Inferior parietal cortex (tissue), 1 donor: ENCODE data around the gene LYRM4.

Experiments used
- DNase-seq: peaks from one replicate; pipeline ENCODE4 v3.0.0-alpha.2; 2016; ENCODE audit errors: extremely low spot score

The LYRM4 gene

DNA sequence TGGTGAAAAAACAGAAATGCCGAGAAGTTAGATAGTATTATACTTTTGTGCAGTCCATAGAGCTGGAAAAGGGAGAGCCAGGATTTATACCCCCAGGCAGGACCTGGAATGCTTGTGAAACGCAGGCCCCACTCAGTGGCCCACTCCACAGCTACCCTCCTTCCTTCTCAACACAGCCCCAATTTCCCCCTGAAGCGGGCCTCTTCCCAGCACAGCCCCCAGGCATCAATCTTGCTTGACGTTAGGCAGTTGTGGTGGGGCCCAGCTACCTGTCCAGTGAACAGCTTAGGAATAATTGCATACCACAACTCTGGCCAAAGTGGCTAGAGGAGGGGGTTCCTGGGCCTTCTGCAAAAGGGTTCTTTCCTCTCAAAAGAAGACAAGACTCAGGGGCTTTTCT, 114.4 kb downstream of the LYRM4 start:
- DNase-seq = no peak

DNA sequence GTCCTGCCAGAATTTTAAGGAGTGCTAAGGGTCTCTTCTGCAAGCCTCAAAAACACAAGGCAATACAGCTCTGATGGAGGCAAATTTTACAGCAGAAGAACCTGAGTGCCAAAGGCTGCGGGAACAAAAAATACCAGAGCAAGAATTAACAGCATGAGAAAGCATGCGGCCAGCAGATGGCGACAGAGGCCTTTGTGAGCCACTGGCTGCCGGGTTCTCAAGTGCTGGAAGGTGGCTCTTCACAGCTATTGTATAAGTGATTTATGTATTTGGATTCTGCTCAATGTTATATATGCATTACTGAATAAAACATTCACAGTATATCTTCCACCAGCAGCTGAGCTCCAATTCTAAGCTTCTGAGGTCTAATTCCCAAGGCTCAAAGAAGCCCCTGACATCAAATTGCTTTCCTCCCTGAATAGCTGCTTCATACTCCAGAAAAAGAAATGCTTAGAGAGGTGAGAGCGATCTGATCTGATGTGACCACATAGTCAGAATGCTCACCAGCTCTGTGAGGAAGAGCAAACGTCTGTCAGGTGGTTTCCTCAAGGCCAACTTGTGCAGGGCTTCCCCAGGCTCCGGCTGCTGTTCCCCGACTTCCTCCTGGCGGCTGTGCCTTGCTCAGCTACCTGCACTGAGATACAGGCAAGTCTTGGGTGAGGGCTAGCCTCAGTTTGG, 117.0 kb downstream of the LYRM4 start:
- peak; percentile 92 for DNase-seq

DNA sequence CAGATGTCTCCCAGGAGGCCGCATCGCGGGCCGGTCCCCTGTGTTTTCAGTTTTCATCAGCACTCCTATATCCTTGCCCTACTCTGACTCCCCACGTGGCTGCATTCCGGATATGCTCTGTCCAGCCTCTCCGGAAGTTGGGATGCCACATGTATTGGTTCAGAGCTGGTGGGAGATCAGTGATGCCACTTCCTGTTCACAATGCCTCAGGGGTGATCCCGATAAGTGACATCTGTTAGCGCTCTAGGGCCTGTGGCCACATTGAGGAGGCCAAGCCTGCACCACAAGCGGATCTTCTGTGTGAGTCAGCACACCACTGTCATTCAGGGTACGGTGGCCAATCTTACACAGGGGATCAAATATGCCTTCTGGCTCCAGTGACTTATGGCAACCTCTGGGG, 117.8 kb downstream of the LYRM4 start:
- no peak for DNase-seq

DNA sequence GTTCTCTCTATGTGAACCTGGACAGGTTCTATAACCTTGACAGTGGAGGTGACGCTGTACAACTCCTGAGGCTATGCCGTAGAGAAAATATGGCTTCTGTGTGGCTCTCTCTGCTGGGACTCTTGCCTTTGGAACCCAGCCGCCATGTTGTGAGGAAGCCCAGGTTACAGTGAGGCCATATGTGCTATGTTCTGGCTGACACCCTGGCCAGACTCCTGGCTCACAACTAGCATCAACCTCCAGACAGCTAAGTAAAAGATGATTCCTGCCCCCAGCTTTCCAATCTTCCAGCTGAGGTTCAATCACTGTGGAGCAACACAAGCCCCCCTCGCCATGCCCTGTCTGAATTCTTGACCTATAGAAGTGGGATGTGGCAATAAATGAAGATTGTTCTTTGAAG, 118.6 kb downstream of the LYRM4 start:
- no peak for DNase-seq

DNA sequence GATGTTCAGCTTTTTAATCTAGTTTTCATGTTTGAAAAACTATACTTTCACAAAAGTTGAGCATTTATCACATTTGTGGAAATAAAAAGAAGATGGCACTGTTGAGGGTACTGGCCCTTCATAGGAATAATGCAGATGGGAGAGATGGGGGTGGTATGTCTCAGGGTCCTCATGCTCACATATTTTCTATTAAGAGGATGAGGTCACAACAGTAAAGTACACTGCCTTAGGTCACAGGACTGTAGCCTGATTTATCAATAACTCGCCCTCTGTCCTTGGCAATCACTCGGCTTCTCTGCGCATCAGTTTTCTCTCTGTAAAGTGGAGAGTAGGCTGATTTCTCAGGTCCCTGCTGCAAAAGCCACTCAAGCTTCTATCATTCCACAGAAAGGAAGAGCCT, 119.7 kb downstream of the LYRM4 start:
- no peak for DNase-seq

DNA sequence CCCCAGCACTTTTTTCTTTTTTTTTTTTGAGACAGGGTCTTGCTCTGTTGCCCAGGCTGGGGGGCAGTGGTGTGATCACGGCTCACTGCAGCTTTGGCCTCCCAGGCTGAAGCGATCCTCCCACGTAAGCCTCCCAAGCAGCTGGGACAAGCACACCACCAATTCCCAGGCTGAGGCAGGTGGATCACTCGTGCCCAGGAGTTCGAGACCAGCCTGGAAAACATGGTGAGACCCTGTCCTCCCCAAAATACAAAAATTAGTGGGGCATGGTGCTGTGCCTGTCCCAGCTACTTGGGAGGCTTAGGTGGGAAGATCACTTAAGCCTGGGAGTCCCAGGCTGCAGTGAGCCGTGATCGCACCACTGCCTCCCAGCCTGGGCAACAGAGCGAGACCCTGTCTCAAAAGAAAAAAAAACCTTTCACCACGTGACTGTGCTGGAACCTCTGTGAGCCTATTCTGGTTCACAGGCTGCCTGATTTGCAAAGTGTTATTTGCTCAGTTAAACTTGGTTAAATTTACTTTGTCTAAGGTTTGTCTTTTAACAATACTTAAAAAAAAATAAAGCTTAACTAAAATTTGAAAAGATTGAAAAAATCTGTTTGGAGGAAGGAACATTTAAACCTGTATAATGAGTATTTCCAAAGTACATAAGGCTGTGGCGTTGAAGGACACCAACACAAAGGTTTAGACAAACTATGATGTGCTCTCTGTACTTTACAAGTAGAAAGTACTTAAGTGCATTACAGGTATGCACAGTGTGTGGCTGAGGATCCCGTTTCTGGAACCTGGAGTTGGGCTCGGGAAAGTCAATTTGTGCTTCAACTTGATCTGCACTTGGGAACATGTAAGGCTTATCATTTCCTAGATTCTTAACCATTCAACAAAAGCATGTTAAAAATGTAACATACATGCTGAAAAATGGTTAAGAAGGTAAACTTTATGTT, 120.7 kb downstream of the LYRM4 start:
- no peak for DNase-seq

DNA sequence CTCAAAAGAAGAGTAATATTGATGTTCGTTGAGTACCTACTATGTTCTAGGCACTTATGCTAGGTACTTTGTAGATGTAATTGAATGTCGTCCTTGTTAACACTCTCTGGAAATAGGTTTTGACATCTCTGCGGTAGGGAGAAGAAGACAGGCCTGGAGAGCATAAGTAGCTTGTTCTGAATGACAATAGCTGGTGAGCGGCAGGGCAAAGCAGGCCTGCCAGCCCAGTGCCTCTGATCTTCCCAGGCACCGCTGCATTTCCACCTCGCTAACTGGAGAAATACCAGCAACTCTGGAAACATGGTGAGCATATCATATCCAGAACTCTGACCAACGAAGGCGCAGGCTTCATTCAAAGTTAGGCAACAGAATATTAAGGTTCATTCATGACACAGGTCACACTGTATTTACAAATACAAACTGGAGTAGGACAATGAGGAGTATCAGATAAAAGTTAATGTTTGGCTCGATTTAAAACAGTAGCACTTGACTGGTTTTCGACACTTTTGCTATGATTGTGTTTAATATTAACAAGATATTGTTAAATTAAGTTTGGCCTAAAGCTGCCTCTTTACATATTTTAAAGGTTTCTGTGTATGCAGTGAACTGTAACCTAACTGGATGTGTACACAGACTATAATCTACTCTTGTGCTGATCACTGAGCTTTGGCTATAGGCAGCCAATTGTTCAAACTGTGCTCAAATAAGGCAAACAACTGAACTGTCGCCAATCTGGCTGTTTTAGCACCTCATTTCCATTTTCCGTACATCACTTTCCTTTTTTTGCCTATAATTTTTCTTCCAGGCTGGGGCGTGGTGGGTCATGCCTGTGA, 121.5 kb downstream of the LYRM4 start:
- no peak for DNase-seq

DNA sequence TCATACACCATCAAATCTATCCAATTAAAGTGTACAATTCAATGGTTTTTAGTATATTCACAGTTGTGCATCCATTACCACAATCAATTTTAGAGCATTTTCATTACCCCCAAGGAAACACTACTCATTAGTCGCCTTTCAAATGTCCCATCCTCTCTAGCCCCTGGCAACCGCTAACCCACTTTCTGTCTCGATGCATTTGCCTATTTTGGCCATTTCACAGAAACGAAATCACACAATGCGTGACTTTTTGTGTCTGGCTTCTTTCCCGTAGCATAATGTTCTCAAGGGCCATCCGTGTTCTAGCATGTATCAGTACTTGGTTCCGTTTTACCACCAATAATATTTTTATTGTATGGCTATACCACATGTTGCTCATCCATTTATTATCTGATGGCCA, 123.9 kb downstream of the LYRM4 start:
- no peak for DNase-seq

DNA sequence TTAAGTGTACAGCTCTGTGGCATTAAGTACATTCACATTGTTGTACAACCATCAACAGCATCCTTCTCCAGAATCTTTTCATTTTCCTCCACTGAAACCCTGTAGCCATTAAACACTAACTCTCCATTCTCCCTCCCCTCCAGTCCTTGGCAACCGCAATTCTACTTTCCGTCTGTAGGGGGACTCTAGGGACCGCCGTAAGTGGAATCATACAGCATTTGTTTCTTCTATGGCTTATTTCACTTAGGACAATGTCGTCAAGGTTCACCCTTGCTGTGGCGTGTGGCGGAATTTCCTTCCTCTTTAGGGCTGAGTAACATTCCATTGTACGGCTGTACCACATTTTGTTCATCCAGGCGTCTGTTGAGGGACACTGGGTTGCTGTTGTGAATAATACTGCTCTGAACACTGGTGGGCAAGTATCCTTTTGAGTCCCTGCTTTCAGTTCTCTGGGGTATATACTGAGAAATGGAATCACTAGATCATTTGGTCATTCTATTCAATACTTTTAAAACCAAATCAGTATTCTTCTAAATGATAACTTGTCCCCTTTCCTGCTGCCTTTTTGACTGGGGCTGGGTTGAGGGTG, 124.9 kb downstream of the LYRM4 start:
- peak; percentile 38 for DNase-seq

DNA sequence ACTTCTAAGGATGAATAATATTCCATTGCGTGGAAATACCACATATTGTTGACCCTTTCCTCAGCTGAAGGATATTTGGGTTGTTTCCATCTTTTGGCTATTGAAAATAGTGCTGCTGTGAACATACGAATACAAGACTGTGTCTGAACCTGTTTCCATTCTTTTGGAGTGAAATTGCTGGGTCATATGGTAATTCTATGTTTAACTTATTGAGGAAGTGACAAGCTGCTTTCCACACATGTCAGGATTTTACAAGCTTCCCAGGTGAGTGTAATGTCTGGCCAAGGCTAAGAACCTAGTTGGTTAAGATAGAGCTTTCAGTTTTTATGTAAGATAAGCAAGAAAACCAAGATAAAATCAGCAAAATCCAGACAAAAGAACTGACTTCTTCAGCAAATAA, 126.8 kb downstream of the LYRM4 start:
- DNase-seq = no peak

DNA sequence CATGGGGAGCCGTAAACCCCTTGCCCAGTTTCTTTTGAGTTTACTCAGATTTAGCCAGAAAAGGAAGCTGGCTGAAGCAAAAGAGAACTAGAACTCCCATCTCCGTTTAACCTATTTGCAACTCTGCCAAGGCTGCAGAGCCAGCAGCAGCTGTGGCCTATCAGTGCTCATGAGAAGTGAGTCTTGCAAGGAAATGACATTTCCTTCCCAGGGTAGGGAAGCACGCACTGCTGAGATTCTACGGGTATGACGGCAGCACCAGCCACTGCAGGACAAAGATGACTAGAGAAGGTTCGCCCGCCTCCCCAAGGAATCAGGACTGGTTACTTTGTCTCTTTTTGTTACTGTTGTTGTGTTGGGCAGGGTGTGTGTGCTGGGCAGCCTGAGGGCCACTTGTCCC, 128.0 kb downstream of the LYRM4 start:
- peak; percentile 59 for DNase-seq

DNA sequence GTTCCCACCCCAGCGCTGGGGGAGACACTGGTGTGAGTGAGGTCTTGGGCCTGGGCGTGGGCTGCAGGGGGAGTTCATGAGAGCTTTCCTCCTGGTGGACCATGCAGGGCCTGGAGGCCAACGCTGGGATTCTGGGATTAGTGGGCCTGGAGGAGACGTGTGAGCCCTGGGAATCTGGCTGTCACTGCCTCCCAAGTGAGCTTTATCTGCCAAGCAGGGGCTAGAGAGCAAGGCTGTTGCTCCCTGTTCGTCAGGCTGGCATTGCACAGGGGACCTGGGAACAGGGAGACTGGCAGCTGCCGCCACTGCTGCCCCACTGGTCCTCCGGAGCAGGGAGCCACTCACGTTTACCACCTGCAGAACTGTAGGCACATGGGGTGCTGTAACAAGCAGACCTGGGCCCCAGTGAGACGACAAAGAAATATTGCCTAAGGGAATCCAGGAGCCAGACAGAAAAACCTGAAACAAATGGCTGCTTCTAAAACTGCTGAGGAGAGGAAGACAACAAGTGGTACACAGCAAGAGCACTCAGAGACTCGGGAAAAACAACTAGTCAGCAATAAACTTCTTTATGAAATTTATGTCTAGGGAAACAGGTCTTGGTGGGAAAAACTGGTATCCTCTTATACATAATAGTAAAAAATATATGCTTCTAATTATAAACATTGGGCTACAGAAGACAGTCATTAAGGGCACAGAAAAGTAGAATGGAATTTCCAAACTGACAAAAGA, 130.4 kb downstream of the LYRM4 start:
- DNase-seq = no peak

DNA sequence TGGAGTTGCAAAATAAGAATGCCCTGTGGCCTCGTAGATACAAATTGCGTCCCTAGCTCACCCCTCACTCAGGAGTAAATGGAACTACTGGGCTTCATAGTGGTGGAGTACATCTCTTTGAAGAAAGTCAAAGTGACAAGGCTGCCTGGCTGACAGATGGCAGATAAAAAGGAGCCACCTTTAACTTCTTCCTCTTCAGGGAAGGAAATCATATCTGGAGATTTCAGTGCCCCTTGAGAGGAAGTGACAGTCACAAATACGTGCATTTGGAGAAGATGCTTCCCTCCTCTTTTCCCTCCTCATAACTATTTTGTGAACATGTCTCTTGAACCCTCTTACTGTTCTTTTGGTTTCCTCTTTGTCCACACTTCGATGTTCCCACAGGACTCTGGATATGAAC, 132.4 kb downstream of the LYRM4 start:
- no peak for DNase-seq

DNA sequence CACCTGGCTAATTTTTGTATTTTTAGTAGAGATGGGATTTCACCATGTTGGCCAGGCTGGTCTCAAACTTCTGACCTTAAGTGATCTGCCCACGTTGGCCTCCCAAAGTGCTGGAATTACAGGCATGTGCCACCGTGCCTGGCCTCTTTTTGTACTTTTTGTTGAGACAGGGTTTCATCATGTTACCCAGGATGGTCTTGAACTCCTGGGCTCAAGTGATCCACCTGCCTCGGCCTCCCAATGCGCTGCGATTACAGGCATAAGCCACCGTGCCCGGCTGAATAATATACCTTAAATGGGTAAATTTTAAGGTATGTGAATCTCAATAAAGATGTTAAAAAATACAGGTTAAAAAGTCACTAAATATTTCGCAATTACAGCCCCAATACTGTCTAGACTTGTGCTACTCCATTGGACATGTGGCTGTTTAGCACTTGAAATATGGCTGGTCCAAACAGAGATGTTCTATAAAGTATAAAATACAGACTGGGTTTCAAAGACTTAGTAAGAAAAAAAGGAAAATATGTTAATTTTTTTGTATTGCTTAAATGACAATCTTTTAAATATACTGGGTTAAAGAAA, 133.6 kb downstream of the LYRM4 start:
- DNase-seq = no peak

DNA sequence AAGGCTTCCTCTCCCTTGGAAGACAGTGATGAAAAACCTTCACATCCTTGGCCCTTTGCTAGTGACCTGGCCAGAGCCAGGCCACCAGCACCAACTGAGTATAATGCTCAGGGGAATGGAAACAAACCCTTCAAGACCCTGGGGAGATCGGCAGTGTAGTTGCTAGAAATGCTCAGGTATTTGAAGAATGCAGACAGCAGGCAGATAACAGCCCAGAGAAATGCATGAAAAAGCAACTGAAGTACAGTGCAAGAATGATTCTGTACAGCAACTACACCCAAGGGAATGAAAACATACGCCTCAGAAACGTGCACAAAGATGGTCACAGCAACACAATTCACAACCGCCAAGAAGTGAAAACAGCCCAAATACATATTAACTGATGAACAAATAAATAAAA, 134.5 kb downstream of the LYRM4 start:
- DNase-seq = no peak

DNA sequence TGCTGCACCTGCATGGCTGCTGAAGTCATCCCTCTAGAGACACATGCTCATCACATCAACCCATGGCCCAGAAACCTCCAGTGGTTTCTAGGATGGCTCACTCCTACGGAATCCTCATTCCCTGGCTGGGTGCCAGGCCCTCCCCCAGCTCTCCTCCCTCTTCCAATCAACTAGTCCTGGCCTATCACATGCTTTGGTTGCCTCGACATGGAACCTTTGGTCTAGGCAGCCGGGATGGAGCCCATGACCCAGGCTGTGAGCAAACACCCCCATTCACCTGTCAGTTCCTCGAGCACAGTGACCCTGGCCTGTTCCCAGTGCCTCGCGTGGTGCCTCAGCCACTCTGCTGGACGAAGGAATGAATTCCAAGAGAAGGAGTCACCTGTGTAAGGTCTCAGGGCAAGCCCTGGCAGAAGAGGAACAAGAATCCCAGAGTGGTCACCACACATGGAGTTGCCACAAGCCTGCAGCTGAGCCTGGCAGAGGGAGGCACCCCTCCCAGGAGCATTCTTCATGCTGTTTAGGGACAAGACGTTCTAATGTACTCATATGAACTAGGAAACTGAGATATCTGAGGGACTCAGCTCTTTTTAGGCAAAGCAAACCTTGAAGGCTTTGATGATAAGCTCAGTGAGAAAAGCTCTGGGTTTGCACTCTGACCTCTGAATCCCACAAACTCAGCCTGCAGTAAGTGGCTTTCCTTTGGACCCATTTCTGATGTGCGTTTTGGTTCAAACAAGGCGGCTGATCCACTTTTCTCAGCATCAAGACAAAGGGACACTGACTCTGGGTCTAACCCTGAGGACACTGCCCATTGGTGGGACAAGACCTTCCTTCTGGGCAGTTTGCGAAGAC, 135.4 kb downstream of the LYRM4 start:
- DNase-seq = no peak

DNA sequence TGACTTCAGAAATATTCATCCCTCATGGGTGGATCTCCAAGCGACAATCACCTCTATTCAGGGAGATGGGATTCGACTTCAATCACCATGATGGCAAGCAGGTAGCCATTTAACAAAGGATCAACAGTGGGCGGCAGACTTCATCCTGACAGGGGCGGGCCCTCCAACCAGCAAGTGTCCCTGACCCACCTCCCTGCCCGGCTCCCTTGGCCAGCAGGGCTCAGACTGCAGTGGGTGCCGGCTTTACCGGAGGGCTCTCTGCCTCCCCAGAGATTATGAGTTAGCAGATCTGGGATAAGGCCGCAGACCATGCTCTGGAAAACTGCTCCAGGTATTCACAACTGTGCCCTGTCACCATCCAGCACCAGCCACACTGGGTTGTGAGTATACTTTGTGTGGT, 136.2 kb downstream of the LYRM4 start:
- no peak for DNase-seq

DNA sequence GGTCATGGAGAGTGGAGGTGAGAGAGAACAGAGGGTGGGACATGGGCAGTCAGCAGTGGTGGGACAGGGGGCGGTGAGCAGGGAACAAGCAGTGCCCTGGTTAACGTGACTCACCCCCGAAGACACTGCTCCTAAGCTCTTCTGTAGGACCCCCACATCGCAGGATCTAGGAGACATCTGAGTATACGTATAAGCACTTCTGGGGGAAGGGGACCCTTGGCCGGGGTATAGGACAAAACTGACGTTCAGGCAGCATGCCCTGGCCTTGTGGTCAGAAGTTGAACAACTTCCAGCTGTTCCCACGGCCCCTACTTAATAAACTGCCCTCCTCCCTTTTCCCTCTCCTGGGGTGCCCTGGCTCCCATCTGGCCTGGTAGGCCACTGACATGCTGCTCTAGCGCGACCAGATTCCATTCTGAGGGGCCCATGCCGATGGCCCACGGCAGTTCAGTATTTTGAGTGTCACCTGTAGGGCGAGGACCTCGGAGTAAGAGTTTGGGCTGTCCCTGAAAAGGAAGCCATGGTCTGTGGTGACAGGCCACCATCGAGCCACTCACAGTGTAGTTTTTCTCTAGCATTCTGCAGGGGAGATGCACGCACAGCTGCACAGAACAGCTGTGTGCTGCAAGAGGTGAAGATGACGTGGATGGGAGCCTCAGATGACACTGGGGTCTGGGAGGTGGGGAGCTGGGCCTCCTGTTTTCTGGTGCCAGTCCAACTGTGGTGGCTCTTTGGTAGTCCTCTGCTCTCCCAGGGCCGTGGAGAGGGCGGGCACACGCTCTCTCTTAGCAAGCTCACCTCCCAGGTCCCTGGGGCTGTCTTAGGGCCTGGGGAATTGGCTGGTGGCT, 137.2 kb downstream of the LYRM4 start:
- no peak for DNase-seq

DNA sequence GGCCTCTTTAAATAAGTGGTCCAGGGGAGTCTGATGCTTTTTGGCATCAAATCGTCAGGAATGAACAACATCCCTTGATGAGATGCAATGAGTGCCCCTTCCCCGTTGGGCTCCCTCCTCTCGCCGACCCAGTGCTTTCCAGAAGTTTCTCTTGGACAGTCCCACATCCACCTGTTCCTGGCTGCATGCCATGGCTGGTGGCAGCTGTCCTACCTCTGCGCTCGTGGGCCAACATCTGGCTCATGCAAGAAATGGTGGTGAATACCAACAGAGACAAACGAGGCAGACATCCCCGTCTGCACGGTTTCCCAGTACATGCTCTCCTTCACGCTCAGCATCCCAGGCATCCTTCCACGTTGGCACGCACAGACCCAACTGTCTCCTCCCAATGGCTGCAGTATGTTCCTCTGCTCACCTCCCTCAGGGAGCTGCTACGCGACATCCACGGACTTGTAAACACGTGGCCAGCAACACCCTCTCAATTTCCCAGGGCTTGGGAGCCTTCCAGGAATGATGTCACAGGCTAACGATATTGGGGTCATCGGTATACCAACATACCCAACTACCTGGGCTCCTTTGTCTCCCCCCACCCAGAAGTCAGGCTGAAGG, 138.1 kb downstream of the LYRM4 start:
- DNase-seq = no peak
